Measurements from ENCODE around the gene IL17REL.

Gene IL17REL

DNA sequence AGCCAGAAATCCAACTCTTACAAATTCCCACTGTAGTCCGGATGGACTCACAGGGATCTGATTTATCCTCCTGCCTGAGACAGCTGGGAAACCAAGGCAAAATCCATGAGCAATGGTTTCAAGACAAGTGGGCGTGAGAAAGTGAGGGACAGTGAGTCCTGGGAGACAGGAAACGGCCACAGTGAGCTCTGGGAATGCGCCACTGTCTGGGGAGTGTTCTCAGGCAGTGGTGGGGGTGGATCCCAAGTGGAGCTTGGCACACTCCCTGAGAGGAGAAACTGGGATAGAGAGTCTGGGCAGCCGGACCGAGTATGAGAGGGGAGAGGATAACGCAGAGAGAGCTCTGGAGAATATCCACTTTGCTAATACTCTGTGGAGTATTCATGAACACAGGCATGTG, 9.8 kb downstream of the IL17REL start:
- Mint-ChIP-seq H3K4me3 (no peak overlapping the region), H3K36me3 (peaks cover 5% of the 10 kb centered on the region), H3K9me3 (no peaks in the 10 kb centered on the region), H3K4me1 (peaks cover 27% of the 10 kb centered on the region), H3K27ac (no peak overlapping the region)
- DNase-seq (ENCODE audit: low spot score in 2 of 2) (no peak), ATAC-seq (no peak)

DNA sequence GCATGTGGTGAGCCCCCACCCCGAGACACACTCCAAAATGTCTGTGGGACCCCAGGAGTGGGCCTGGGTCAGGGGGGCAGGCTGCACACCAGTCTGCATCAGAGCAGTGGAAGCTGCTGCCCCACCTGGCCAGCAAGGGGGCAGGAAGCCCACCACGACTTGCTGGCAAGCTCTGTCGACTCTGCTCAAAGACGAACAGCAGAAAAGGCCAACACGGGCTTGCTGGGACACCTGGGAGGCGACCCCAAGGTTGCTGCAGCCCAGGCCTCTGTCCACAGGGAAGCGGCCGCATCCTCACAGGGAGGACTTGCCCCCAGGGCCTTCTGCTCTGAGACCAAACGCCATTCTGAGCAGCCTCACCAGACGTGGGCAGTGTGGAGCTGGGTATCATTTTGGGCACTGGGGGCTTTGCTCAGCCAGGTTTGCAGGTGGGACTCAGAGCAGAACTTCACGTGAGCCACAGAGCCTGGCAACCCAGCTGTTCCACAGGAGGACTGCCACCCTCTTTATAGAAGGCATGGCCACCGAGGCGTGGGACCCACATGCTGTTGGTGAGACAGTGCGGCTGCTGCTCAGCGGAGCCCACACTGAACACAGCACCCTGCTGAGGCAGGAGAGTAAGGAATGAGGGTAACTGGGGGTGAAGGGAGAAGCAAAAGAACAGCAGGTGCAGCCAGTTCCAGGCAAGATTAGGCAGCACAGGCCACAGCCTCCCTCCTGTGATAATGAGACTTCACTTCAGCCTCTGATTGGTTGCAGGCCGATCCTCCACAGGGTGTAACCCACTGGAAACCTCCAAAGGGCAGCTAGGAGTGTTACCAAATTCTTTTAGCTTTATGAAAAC, 11.0 kb downstream of the IL17REL start:
- H3K9me3 Mint-ChIP-seq: no peaks in the 10 kb centered on the region
- ATAC-seq (no peak), DNase-seq (ENCODE audit: low spot score in 2 of 2) (no peak)
- H3K4me1 Mint-ChIP-seq: peaks cover 27% of the 10 kb centered on the region
- peaks cover 5% of the 10 kb centered on the region for H3K36me3 Mint-ChIP-seq
- H3K27ac Mint-ChIP-seq: no peak overlapping the region
- H3K4me3 Mint-ChIP-seq: no peak overlapping the region

DNA sequence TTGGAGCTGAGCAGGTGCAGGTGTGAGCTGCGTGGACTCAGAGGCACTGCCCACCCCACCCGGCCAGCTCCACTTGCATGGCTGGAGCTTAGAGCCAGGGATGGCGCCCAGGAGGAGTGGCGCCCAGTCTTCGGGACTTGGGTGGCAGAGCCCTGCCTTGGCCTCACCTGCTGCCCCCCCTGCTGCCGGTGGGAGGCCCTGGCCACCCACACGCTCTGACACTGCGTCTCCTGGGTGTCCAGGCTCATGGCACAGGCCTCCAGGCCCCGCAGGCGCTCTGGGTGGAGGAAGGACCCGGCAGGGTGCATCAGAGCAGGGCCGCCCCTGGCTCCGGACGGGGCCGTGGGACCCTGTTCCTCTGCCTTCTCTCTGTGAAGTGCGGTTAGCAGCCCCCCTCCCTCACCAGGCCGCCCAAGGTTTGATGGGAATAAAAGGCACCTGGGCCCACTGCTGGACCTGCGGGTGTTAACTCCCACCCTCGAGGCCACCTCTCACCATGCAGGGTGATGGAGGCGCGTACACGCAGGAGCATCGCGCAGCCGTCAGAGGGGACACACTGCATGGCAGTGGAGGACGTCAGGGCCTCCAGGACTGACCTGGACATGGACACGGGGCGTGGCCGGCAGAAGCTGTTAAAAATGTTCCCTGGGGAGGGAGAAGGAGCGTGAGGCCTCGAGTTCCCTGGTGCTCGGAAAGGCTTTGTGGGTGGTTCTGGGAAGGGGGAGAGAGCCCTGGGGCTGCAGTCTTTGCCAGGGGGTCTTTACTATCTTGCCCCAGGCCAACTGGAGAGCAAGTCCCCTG, 11.8 kb downstream of the IL17REL start:
- Mint-ChIP-seq H3K4me1 (peaks cover 27% of the 10 kb centered on the region), H3K9me3 (no peaks in the 10 kb centered on the region), H3K27ac (no peak overlapping the region), H3K4me3 (no peak overlapping the region), H3K36me3 (no peaks in the 10 kb centered on the region)
- DNase-seq (ENCODE audit: low spot score in 2 of 2) (no peak), ATAC-seq (no peak)

DNA sequence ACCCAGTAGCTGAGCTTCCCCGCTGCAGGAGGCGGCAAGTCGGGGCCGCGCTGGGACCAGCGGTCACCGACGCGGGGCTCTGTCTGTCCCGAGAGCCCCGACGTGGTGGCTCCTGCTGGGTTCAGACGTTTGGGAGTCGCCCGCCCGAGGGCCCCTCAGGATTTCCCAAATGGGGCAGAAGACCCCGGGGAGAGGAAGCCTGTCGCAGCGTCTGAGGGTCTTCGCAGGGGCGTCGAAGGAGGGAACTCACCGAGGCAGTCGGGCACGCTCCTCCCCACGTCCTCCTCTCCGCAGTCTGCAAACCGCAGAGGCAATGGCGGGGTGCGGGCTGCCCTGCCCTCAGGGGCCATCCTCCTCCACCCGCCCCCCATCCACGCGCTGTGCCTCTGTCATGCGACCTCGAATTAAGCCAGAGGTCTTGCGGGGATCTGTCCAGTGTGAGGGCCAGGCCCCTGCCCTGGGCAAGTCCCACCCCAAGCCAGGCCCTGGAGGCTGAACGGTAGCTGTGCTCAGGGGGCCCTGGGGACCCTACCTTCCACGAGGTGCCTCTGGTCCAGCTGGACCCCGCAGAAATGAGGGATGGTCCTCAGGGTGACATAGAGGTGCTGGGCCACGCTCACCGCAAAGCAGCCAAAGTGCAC, 12.5 kb downstream of the IL17REL start:
- H3K27ac Mint-ChIP-seq: no peak overlapping the region
- ATAC-seq (no peak), DNase-seq (ENCODE audit: low spot score in 2 of 2) (no peak)
- peaks cover 22% of the 10 kb centered on the region for H3K4me1 Mint-ChIP-seq
- H3K36me3 Mint-ChIP-seq: no peaks in the 10 kb centered on the region
- no peaks in the 10 kb centered on the region for H3K9me3 Mint-ChIP-seq
- H3K4me3 Mint-ChIP-seq: no peak overlapping the region

DNA sequence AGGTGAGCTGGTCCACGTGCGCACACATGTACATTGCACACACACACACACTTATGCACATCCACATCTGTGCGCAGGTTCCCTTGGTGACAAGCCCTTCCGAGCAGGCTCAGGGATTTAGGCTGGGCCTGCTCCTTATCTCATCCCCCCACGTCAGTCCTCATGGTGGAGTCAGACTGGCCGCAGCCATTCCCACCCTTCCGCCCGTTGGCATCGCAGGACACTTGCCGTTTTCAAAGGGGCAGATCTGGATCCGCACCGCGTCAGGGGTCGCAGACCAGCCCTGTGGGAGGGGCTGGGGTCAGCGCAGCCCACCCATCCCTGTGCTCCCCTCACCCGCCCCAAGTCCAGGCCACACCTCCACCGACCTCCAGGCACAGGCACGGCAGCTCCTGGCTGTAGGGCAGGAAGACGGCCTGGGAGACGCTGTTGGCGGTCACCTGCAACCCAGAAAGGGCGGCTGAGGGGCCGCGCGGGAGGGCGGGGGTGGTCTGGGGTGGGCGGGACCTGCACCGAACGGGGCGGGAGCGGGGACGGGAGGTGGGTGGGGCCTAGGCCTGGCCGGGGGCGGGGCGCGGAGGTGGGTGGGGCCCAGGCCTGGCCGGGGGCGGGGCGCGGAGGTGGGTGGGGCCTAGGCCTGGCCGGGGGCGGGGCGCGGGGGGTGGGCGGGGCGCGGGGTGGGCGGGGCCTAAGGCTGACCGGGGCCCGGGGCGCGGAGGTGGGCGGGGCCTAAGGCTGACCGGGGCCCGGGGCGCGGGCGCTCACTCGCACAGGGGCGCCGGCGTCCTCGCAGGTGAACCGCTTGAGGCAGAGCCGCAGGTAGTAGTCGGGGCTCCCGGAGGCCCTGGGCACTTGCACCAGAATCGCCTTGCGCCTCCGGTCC, 13.3 kb downstream of the IL17REL start:
- H3K4me1 Mint-ChIP-seq: peaks cover 16% of the 10 kb centered on the region
- DNase-seq (ENCODE audit: low spot score in 2 of 2) (peak; percentile 24 to 51), ATAC-seq (peak; percentile 11)
- no peaks in the 10 kb centered on the region for H3K36me3 Mint-ChIP-seq
- H3K9me3 Mint-ChIP-seq: no peaks in the 10 kb centered on the region
- H3K27ac Mint-ChIP-seq: no peak overlapping the region
- no peak overlapping the region for H3K4me3 Mint-ChIP-seq

DNA sequence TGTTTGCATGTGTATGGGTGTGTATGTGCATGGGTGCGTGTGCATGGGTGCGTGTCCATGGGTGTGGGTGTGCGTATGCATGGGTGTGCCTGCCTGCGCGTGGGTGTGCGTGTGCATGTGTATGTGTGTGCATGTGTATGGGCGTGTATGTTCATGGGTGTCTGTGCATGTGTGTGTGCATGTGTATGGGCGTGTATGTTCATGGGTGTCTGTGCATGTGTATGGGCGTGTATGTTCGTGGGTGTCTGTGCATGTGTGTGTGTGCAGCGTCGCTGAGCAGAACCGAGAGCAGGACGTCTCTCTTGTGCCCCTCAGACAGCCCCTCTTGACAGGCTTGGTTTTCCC, 13.9 kb downstream of the IL17REL start:
- DNase-seq (ENCODE audit: low spot score in 2 of 2) (no peak), ATAC-seq (no peak)
- Mint-ChIP-seq H3K27ac (no peak overlapping the region), H3K36me3 (no peaks in the 10 kb centered on the region), H3K9me3 (no peaks in the 10 kb centered on the region), H3K4me3 (no peak overlapping the region), H3K4me1 (peaks cover 16% of the 10 kb centered on the region)

DNA sequence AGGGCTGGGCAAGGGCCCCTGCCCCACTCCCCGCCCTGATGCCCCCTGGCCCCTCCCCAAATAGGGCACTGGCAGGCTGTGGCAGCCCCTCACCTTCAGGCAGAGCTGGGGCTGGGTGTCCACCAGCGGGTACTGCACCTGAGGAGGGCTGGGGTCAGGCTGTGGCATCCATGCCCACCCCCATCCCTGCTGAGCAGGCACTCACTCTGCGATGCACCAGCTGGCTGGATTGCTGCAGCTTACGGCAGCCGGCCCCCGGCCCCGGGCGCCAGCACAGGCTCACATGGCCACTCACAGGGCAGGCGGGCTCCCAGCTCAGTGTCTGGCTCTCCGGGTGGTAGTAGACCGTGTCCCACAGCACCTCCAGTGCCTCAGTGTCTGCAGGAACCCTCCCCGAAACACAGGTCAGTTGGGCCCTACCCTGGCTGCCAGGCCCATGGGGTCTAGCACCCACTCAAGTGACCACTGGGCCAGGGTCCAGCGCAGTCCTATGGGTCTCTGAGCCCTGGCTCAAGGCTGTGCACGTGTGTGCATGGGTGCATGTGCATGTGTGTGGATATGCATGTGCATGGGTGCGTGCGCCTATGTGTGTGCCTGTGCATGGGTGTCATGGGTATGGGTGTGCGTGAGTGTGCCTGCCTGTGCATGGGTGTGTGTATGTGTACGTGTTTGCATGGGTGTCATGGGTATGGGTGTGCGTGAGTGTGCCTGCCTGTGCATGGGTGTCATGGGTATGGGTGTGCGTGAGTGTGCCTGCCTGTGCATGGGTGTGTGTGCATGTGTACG, 14.4 kb downstream of the IL17REL start:
- no peak overlapping the region for H3K4me3 Mint-ChIP-seq
- no peak overlapping the region for H3K27ac Mint-ChIP-seq

DNA sequence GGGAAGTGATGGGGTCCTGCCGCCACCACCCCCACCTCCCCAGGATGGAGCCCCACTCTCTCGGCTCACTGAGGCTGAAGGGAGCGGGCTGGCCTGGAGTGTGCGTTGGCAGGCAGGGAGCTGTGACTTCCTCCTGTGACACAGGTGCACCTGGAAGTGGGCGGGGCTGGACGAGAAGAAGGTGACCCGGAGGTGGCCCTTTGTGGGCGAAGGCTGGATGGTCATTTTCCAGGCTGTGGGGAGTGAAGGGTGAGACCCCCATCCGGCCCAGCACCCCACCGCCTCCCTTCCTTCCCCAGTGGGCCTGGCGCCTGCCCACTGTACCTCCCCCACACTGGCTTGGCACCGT, 15.3 kb downstream of the IL17REL start:
- no peak overlapping the region for H3K4me3 Mint-ChIP-seq
- H3K36me3 Mint-ChIP-seq: no peaks in the 10 kb centered on the region
- ATAC-seq: no peak

More for the DNA sequence above, 14.4 kb downstream of the IL17REL start:
- no peak for ATAC-seq
- DNase-seq (ENCODE audit: low spot score in 2 of 2): no peak
- Mint-ChIP-seq H3K36me3 (no peaks in the 10 kb centered on the region), H3K4me1 (peaks cover 20% of the 10 kb centered on the region), H3K9me3 (no peaks in the 10 kb centered on the region)

DNA sequence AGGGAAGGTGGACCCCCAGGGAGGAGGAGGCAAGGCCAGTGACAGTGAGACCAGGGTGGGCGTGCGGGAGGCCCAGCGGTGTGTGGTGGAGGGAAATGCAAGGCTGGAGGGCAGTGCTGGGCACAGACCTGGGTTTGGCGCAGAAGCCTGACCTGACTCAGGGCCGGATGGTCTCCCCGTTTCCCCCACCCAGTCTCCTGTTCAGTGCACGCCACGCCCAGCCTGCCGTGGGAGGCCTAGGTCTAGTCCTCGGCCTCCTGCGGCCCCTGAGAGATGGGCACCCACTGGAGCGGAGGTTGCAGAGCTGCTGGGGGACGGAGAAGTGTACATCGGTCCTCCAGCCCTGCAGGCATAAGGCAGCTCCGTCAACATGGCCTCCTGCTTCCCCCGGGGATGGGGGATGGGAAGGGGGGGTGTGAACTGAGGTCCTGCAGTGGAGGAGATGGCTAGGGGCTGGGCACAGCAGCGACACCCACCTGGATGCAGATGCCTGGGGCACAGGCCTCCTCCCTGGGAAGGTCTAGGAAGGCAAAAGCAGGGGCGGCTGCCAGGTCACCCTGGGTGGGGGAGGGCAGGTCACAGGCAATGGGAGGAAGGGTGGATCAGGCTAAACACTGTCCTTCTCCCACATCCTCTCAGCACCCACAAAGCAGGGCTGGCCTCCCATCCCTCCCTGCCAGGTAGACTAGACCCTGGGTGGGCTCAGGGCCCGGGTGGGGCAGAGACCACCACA, 15.9 kb downstream of the IL17REL start:
- H3K27ac Mint-ChIP-seq: no peak overlapping the region
- no peak overlapping the region for H3K4me3 Mint-ChIP-seq
- ATAC-seq: no peak
- H3K36me3 Mint-ChIP-seq: no peaks in the 10 kb centered on the region
- peaks cover 22% of the 10 kb centered on the region for H3K4me1 Mint-ChIP-seq
- no peak for DNase-seq (ENCODE audit: low spot score in 2 of 2)
- H3K9me3 Mint-ChIP-seq: no peaks in the 10 kb centered on the region

More for the DNA sequence above, 15.3 kb downstream of the IL17REL start:
- no peak overlapping the region for H3K27ac Mint-ChIP-seq
- DNase-seq (ENCODE audit: low spot score in 2 of 2): no peak
- no peaks in the 10 kb centered on the region for H3K9me3 Mint-ChIP-seq
- peaks cover 25% of the 10 kb centered on the region for H3K4me1 Mint-ChIP-seq

DNA sequence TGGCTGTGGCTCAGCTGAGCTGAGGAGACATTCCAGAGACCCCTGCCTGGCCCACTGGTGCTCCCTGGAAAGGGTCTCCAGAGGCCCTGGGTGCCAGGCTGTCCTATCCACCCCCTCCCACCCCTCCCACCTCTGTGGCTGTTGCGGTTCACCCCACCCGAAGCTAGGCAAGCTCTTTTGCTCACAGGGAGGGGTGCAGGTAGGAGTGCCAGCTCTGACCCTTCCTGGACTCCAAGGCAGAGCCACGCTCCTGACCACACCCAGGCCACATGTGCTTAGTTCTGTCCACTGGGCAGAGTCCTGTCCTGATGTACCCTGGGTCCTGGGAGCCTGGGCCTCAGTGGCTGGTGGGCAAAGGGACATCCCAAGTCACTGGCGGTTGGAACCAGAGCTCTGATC, 16.4 kb downstream of the IL17REL start:
- Mint-ChIP-seq H3K9me3 (peaks cover 2% of the 10 kb centered on the region), H3K4me1 (peaks cover 20% of the 10 kb centered on the region), H3K4me3 (no peak overlapping the region), H3K27ac (no peak overlapping the region), H3K36me3 (no peaks in the 10 kb centered on the region)
- no peak for ATAC-seq
- no peak for DNase-seq (ENCODE audit: low spot score in 2 of 2)

DNA sequence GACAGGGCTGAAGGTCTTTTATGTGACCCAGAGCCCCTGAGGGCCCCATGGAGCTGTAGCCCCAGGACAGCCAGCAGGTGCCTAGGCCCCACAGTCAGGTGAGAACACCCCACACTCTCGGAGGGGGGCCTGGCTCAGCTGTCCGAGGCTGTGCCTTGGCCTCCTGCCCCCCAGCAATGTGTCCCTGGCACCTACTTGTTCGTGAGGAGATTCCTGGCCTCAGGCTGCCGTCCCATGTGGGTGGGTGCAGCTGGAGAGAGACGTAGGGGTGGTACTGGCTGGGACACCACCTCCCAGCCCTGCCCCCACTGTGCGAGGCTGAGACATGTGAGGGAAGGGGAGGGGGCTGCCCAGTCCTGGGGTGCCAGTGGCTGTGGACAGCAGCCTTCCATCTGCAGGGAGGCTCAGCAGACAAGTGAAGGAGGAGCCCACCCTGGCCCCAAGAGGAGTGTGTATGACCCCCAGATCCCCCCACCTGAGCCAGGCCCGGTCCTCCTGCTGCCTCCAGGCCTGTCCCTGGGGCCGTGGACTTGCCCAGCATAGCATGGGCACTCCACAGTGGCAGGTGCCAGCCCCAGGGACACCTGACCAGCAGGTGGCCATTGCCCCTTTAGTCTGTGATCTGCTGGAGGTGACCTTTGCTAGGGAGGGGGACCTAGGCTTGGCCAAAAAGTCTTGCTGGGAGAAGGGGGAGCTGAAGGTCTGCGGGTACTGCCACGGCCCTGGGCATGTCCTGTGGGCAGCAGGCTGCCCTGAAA, 17.0 kb downstream of the IL17REL start:
- Mint-ChIP-seq H3K4me1 (peaks cover 20% of the 10 kb centered on the region), H3K36me3 (no peaks in the 10 kb centered on the region), H3K27ac (no peak overlapping the region), H3K9me3 (peaks cover 5% of the 10 kb centered on the region), H3K4me3 (no peak overlapping the region)
- DNase-seq (ENCODE audit: low spot score in 2 of 2) (no peak), ATAC-seq (no peak)

DNA sequence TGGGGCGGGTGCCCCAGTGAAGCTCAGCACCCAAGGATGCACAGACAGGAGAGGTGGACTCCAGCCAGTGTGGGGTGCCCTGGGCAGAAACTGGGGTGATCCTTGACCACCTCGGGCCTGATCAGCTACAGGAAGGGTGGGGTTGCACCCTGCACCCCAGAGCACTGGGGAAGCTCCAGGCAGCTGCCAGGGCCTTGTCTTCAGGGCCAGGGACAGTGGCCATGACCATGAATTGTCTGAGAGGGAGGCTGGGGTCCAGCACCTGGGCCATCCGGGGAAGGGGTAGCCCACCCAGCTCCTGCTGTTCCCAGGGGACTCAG, 17.6 kb downstream of the IL17REL start:
- Mint-ChIP-seq H3K27ac (peak overlapping the region; percentile 23), H3K9me3 (peaks cover 5% of the 10 kb centered on the region), H3K36me3 (no peaks in the 10 kb centered on the region), H3K4me3 (no peak overlapping the region), H3K4me1 (peaks cover 20% of the 10 kb centered on the region)
- DNase-seq (ENCODE audit: low spot score in 2 of 2) (no peak), ATAC-seq (no peak)

DNA sequence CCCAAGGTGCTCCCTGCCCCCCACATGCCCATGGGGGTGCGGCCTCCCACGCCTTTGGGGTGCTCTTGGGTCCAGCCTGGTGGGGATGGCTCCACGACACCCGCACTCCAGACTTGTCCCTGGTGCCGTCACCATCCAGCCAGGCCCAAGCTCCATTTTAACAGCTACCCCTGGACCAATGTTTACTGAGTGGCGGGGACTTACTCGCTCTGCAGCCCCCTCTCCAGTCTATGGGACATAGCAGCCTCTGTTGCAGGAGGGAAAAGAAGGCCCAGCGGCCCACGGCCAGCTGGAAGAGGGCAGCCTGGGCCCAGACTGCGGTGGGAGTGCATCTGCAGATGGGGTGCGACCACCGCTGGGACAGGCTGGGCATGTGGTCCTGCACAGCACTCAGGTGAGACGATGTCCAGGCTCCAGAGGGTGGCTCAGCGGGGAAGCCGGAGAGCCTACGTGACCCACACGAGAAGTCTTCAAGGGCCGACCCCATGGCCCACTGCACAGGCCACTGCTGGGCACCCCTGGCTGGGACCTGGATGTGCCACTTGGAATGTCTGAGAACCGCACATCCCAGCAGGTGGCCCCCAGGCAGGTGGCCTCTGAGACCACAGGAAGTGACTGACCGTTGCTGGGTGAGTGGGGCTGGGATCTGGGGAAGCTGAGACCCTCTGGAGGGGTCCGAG, 18.1 kb downstream of the IL17REL start:
- Mint-ChIP-seq H3K4me1 (peaks cover 20% of the 10 kb centered on the region), H3K36me3 (no peaks in the 10 kb centered on the region), H3K9me3 (peaks cover 5% of the 10 kb centered on the region), H3K27ac (peak overlapping the region; percentile 23), H3K4me3 (no peak overlapping the region)
- no peak for ATAC-seq
- DNase-seq (ENCODE audit: low spot score in 2 of 2): no peak

All from stimulated activated effector memory CD8-positive, alpha-beta T cell treated with anti-CD3 and anti-CD28 coated beads, Interleukin-12 subunit alpha, Interleukin-12 subunit beta, amount 100 ng/mL, for 72 hours (primary cell).